HG03097 (cell line): Measurements from ENCODE around the gene CDK2AP2.
"Not testable (repeated sequence)": the region's sequence is repeated elsewhere in the genome, so short reads cannot be mapped to it uniquely, and the experiment has no call there.

ENCODE experiments used
- ATAC-seq: cut with Tn5 transposase; IDR thresholded peaks from one replicate; pipeline ENCODE4 v1.9.1; 2021; ENCODE audit not compliant: unreplicated experiment, low FRiP score

CDK2AP2 gene

GRCh38 chr11:67524480-67524808 is 16.5 kb upstream of the CDK2AP2 start:
- no peak for ATAC-seq

DNA sequence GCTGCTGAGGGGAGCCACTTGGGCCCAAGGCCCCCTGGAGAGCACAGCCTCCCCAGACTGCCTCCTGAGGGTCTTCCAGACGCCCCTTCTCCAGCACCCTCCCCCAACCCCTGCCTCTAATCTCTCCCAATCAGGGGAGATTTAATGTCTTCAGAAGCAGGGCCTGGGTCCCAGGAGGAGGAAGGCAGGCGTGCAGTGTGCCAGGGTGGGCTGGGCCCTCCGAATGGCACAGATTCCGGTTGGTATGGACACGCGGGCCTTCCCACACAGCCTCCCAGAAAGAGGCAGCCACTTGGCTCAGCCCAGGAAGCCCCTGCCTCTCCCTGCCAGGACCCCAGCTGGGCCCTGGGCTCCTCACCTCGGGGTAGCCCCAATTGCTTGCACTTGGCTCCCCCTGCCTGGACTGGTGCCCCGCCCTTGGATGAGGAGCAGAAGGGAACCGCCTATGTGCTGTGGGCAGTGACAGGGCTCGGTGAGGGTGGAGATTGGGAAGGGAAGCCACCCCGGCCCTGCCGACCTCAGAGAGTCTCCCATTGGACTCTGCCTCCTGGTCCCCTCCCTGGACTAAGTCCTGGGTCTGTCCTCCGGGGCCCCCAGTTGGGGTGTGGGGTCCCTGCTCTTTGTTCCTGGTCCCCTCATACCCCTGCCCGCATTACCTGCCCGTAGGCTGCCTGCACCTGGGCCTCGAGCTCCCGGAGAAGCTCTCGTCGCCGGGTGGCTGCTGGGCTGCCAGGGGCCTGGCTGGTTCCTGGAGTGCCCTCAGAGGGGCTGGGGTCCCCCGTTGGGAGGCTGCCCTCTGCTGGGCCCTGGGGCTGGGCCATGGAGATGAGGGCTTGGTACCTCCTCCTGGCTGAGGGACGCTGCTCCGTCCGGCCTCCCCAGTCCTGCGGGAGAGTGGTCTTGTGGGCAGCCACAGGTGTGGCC is 15.9 kb upstream of the CDK2AP2 start:
- ATAC-seq = no peak

GRCh38 chr11:67522844-67523555 is 15.0 kb upstream of the CDK2AP2 start, which contains the start of gene CABP2:
Gene CABP2 (minus strand): TSS chr11:67523446. CDS start chr11:67523326, 120 bp downstream.
- ATAC-seq = no peak

DNA sequence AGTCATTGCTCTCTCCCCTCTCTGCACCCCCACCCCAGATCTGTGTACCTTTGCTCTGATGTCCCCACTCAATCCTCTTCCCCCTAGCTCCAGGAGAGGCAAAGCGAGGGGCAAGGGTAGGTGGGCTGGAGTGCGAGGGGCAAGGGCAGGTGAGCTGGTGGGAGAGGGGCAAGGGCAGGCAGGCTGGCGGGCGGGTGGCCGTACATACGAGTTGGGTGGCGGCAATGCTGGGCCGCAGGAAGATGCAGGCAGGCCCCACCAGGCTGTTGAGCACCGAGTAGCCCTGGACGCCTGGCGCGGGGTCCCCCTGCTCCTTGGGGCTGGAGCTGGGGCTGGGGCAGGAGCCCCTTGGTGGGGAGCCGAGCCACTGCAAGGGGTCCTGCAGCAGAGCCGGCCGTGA is 14.4 kb upstream of the CDK2AP2 start:
- no peak for ATAC-seq

- ATAC-seq = no peak
Measured at GRCh38 chr11:67521924-67522323, 14.0 kb upstream of the CDK2AP2 start.

GRCh38 chr11:67520856-67521824 is 13.2 kb upstream of the CDK2AP2 start:
- ATAC-seq = no peak

DNA sequence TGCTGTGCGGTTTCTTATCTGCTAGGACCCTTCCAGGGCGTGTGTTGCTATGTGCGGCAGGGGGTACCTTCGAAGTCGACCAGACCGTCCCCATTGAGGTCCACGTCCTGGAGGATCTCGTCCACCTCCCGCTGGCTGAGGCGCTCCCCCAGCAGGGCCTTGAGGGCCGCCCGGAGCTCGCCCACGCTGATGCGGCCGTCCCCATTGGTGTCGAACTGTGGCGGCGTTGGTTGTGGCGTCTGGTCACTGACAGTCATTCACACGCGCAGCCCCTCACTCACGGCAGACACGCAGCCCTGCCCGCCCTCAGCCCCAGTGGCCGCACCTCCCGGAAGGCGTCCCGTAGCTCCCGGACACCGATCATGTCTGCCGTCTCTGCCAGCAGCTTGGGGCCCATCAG is 11.8 kb upstream of the CDK2AP2 start:
- ATAC-seq = no peak

- no peak for ATAC-seq
Measured at GRCh38 chr11:67517784-67518552, 10.0 kb upstream of the CDK2AP2 start.

- no peak for ATAC-seq
Measured at GRCh38 chr11:67516806-67517205, 8.8 kb upstream of the CDK2AP2 start.

DNA sequence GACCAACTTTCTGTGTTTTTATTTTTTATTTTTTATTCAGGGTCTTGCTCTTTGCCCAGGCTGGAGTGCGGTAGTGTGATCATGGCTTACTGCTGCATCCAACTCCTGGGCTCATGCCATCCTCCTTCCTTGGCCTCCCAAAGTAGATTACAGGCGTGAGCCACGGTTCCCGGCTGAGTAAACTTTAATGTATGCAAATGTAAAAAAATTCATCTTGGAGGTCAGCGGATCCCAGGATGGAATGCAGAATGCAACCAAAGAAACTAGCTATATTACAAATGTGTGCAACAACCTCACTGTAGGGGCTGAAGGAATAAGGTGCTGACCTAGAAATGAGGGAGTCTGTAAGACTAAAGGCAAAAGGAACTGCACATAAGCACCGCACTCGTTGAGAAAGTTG is 6.2 kb upstream of the CDK2AP2 start:
- no peak for ATAC-seq

- ATAC-seq = not testable (repeated sequence)
Measured at GRCh38 chr11:67511558-67511957, 3.6 kb upstream of the CDK2AP2 start.

GRCh38 chr11:67510023-67510345 is 2.0 kb upstream of the CDK2AP2 start:
- ATAC-seq = no peak

- ATAC-seq = peak; percentile 30
Measured at GRCh38 chr11:67508486-67509121, 642 bp upstream of the CDK2AP2 start.

- no peak for ATAC-seq
Measured at GRCh38 chr11:67507242-67507863, 609 bp downstream of the CDK2AP2 start.

DNA sequence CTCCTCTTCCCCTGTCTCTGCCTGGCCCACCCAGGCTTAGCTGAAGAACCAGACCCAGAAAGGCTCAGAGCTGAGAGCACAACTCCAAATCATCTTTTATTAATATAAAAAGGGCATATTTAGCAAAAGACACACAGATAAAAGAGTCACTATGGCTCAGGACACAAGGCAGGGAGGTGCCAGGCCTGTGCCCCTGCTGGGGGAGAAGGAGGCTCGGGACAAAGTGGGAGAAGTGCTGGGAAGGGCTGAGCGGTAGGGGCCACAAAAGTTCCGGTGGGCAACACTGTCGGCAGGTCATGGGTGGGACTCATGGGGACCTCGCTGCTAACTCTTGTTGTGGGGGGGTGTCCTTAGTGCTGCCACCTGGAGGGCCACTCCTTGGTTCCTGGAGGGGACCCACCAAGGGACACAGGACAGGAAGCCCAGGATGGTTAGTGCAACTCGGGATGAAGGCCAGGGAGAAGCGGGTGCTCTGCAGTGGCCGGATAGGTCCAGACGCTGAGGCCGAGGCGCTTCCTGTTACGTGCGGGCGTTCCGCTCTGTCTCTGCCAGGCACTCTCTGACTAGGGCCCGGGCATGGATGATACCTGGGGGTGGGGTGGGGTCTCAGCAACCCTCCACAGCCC is 1.4 kb downstream of the CDK2AP2 start:
- ATAC-seq = no peak

DNA sequence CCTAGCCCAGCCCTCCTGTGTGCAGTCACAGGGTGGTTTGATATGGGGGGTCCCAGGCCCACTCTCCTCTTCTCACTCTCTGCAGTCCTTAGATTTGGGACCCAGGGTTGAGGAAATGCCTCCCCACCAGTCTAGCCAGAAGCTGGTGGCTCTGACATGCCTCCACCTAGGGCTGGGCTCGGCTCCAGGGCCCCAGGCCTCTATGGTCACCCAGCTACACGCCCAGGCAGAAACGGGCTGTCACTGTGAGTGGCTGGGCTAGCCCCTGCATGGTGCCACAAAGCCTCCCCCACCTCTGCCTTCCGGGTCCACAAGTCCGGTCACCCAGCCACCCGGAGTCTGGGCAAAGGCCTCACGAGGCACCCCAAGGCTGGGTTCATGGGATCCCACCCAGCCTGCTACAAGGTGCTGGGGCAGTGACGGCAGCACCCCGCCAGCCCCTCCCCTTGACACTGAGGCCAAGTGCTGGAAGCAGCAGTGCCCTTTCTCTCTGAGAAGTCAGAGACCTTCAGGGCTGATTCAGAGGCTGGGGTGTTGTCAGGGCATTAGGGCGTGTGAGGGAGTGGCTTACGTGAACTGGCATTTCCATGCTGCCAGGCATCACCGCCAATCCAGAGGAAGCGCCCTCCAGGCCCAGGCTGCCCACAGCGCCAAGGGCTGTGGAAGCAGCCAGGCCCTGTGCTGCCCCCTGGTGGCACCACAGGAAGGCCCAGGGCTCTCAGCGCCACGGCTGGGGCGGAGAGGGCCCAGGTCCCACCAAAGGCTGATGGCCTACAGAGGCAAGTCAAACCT is 2.2 kb downstream of the CDK2AP2 start:
- ATAC-seq = no peak

- no peak for ATAC-seq
Measured at GRCh38 chr11:67504950-67505581, 2.9 kb downstream of the CDK2AP2 start, which contains the start of gene PITPNM1. Gene PITPNM1 (minus strand): TSS chr11:67505363. CDS start chr11:67504180, 1,183 bp downstream.
